Hepatocyte (in vitro differentiated cells): ENCODE results near the gene PRELP. TPM values are rescaled to one million over a fixed set of nuclear protein-coding genes. Genes with fewer than 3 reads are reported as not detected.
A peak's percentile ranks its signal among the peaks of the same experiment; 100 is the strongest.

ENCODE experiments used
- DNase-seq: peaks from one replicate; pipeline ENCODE4 v3.0.0-alpha.2; 2016; ENCODE audit warnings: low spot score
- H2AFZ ChIP-seq: fragments of 200-600 bp; sonication (generic); 2 replicates; pipeline ENCODE4 v1.6.0; 2016; ENCODE audit warnings: antibody characterized with exemption, mild to moderate bottlenecking
- H3K27ac ChIP-seq: fragments of 200-600 bp; sonication (generic); 2 replicates; pipeline ENCODE4 v1.5.1; 2016; ENCODE audit warnings: mild to moderate bottlenecking
- H3K27me3 ChIP-seq: fragments of 200-600 bp; sonication (generic); 2 replicates; pipeline ENCODE4 v1.6.1; 2016
- H3K36me3 ChIP-seq: fragments of 200-600 bp; sonication (generic); replicated peaks from 2 replicates; pipeline ENCODE4 v1.5.1; 2016; ENCODE audit warnings: low read depth; ENCODE audit not compliant: insufficient read depth
- H3K4me1 ChIP-seq: fragments of 200-600 bp; sonication (generic); 2 replicates; pipeline ENCODE4 v1.5.1; 2016; ENCODE audit warnings: mild to moderate bottlenecking, moderate library complexity; ENCODE audit not compliant: insufficient read depth
- H3K4me2 ChIP-seq: fragments of 200-600 bp; sonication (generic); 2 replicates; pipeline ENCODE4 v1.6.0; 2016
- H3K4me3 ChIP-seq: fragments of 200-600 bp; sonication (generic); 2 replicates; pipeline ENCODE4 v1.5.1; 2016; ENCODE audit warnings: mild to moderate bottlenecking
- H3K79me2 ChIP-seq: fragments of 200-600 bp; sonication (generic); 2 replicates; pipeline ENCODE4 v1.6.0; 2017; ENCODE audit warnings: mild to moderate bottlenecking
- H3K9me2 ChIP-seq: fragments of 200-600 bp; sonication (generic); replicated peaks from 2 replicates; pipeline ENCODE4 v1.6.0; 2017; ENCODE audit warnings: mild to moderate bottlenecking; ENCODE audit not compliant: insufficient read depth
- H3K9me3 ChIP-seq: fragments of 200-600 bp; sonication (generic); 2 replicates; pipeline ENCODE4 v1.5.1; 2016; ENCODE audit warnings: low read depth, mild to moderate bottlenecking
- H4K20me1 ChIP-seq: fragments of 200-600 bp; sonication (generic); 2 replicates; pipeline ENCODE4 v1.6.0; 2016; ENCODE audit warnings: mild to moderate bottlenecking; ENCODE audit not compliant: insufficient read depth, poor library complexity, severe bottlenecking
- CTCF ChIP-seq: fragments of 200-600 bp; sonication (generic); IDR thresholded peaks from 2 replicates; pipeline ENCODE4 v1.5.1; 2016; ENCODE audit warnings: antibody characterized with exemption, mild to moderate bottlenecking; ENCODE audit not compliant: poor library complexity
- EZH2 ChIP-seq: fragments of 200-600 bp; sonication (generic); IDR thresholded peaks from 2 replicates; pipeline ENCODE4 v1.6.1; 2016; ENCODE audit warnings: antibody characterized with exemption, mild to moderate bottlenecking, borderline replicate concordance
- EZH2phosphoT487 ChIP-seq: fragments of 200-600 bp; sonication (generic); IDR thresholded peaks from one replicate; pipeline ENCODE4 v1.6.1; 2018; ENCODE audit warnings: antibody characterized with exemption, mild to moderate bottlenecking, low read depth, moderate library complexity; ENCODE audit not compliant: unreplicated experiment, severe bottlenecking
- WGBS: methylation state at CpG from one replicate; pipeline ENCODE4 v1.1.6; 2016; ENCODE audit warnings: low lambda C conversion rate; ENCODE audit errors: missing lambda C conversion rate; 5-methylcytosine and 5-hydroxymethylcytosine counted together
- polyA plus RNA-seq: library from polyadenylated mRNA; unstranded; fragments of >200 nt; fragmentation: Nextera tagmentation; extraction: Ambion mirVana; gene quantifications from 2 replicates; pipeline ENCODE4 v1.2.1, GENCODE V29; 2016
- total RNA-seq: library from RNA; depleted of rRNA; stranded (reverse); fragments of >200 nt; gene quantifications from 2 replicates; pipeline ENCODE4 v1.2.3, GENCODE V29; 2014

Gene PRELP
- total and polyA plus RNA-seq, 2 experiments from 2014 or later = 0.83 to 10.8 TPM

- H3K4me2 ChIP-seq = no peak overlapping the region
- peak; percentile 92 for DNase-seq
- peaks cover 23% of the 10 kb centered on the region for H3K4me1 ChIP-seq
- no peaks in the 10 kb centered on the region for H4K20me1 ChIP-seq
- H3K9me3 ChIP-seq = no peaks in the 10 kb centered on the region
- no peak overlapping the region for H3K4me3 ChIP-seq
- 40% methylated on average over 12 of the region's 12 CpGs for WGBS
- H2AFZ ChIP-seq = no peak overlapping the region
- H3K36me3 ChIP-seq = no peaks in the 10 kb centered on the region
- no peak overlapping the region for H3K27ac ChIP-seq
- H3K9me2 ChIP-seq = no peaks in the 10 kb centered on the region
- H3K79me2 ChIP-seq = no peaks in the 10 kb centered on the region
- TF ChIP-seq EZH2phosphoT487 = no peak
- peak; percentile 86 for TF ChIP-seq CTCF
- TF ChIP-seq EZH2 = no peak
- H3K27me3 ChIP-seq = no peaks in the 10 kb centered on the region
These were observed 29.0 kb downstream of the PRELP start for GRCh38 chr1:203504400-203505250.

GRCh38 chr1:203505526-203506204 lies 30.1 kb downstream of the PRELP start:
- no peak for DNase-seq
- H4K20me1 ChIP-seq = no peaks in the 10 kb centered on the region
- H3K9me2 ChIP-seq = no peaks in the 10 kb centered on the region
- no peak overlapping the region for H3K4me3 ChIP-seq
- no peaks in the 10 kb centered on the region for H3K79me2 ChIP-seq
- peaks cover 23% of the 10 kb centered on the region for H3K4me1 ChIP-seq
- no peaks in the 10 kb centered on the region for H3K27me3 ChIP-seq
- 89% methylated on average over 8 of the region's 8 CpGs for WGBS
- no peak overlapping the region for H3K4me2 ChIP-seq
- no peak overlapping the region for H3K27ac ChIP-seq
- H2AFZ ChIP-seq = no peak overlapping the region
- H3K9me3 ChIP-seq = no peaks in the 10 kb centered on the region
- TF ChIP-seq CTCF (no peak), EZH2phosphoT487 (no peak), EZH2 (no peak)
- H3K36me3 ChIP-seq = no peaks in the 10 kb centered on the region

GRCh38 chr1:203506858-203507626 lies 31.4 kb downstream of the PRELP start:
- Histone ChIP-seq H3K27me3 (no peaks in the 10 kb centered on the region), H4K20me1 (no peaks in the 10 kb centered on the region), H3K79me2 (no peaks in the 10 kb centered on the region), H3K4me2 (no peak overlapping the region), H3K9me3 (no peaks in the 10 kb centered on the region), H3K9me2 (no peaks in the 10 kb centered on the region), H3K4me3 (no peak overlapping the region), H3K36me3 (no peaks in the 10 kb centered on the region), H2AFZ (no peak overlapping the region), H3K27ac (peak overlapping the region; percentile 55), H3K4me1 (peaks cover 26% of the 10 kb centered on the region)
- peak; percentile 33 for DNase-seq
- TF ChIP-seq CTCF = no peak
- no peak for TF ChIP-seq EZH2phosphoT487
- TF ChIP-seq EZH2 = no peak
- WGBS = 50% methylated on average over 6 of the region's 6 CpGs
